HG02885 (cell line): ENCODE data around the gene REEP2.
A peak's percentile ranks its signal among the peaks of the same experiment; 100 is the strongest.
"Not testable (repeated sequence)": the region's sequence is repeated elsewhere in the genome, so short reads cannot be mapped to it uniquely, and the experiment has no call there.

Experiments
- ATAC-seq: cut with Tn5 transposase; IDR thresholded peaks from one replicate; pipeline ENCODE4 v1.9.1; 2021; ENCODE audit warnings: mild to moderate bottlenecking; ENCODE audit not compliant: unreplicated experiment, poor library complexity

Gene REEP2, protein sequence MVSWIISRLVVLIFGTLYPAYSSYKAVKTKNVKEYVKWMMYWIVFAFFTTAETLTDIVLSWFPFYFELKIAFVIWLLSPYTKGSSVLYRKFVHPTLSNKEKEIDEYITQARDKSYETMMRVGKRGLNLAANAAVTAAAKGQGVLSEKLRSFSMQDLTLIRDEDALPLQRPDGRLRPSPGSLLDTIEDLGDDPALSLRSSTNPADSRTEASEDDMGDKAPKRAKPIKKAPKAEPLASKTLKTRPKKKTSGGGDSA

DNA sequence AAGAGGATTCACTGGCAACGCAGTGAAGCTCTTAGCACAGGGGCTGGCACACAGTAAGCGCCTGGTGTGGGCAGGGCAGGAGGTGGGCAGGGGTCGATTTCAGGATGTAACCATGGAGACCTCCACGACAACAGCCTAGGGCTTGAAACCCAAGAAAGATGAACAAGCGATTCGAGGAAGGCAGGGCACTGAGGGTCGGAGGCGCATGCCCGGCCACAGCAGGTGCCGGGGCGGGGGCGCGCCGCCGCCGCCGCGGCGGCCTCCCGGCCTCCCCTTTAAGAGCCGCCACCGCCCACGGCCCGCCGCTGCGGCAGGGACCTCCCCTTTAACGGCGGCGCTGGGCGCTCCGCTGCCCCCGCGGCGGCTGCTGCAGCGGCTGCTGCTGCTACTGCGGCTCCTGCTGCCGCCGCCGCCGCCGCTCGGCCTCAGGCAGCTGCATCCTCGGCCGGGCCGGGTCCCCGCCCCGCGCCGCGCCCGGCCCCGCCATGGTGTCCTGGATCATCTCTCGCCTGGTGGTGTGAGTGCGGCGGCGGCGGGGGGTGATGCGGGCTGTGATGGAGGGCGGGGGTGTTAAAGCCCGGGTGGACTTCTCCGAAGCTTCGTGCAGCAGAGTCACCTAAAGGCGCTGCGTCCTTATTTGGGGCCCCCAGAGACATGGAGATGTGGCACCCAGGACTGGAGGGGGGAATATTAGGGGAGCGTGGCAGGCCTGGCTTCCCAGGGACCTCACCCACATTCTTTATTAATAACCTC lies at the start of gene REEP2:
Gene REEP2, plus strand, starts transcription at position 334 of the 753 bp plus-strand sequence. Its CDS starts 152 bp downstream, at position 486.
- ATAC-seq, result peak; percentile 79

DNA sequence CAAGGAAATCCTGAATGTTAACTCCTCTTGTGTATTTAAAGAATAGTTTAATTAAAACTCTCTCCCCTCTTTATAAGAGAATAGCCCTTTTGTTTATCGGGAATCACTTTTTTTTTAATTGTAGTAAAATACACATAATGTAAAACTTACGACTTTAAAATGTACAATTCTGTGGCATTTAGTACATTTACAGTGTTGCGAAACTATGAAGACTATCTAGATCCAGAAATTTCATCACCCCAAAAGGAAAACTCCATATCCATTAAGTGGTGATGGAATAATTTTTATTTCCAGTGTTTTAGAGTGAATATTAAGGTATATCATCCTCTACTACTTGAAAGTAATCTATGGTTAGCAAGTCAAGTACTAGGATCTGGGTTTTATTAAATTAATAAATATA lies 49.5 kb upstream of the REEP2 start:
- no peak for ATAC-seq

DNA sequence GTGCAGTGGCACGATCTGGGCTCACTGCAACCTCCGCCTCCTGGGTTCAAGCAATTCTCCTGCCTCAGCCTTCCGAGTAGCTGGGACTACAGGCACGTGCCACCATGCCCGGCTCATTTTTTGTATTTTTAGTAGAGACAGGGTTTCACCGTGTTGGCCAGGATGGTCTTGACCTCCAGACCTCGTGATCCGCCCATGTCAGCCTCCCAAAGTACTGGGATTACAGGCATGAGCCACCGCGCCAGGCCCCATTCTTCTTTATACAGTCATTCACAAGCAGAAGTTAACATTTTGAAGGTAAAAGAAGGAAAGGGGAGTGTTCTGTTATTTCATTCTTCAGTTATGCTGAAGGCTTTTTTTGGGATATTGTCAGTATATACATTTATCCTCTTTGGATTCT lies 48.9 kb upstream of the REEP2 start:
- ATAC-seq, result not testable (repeated sequence)

DNA sequence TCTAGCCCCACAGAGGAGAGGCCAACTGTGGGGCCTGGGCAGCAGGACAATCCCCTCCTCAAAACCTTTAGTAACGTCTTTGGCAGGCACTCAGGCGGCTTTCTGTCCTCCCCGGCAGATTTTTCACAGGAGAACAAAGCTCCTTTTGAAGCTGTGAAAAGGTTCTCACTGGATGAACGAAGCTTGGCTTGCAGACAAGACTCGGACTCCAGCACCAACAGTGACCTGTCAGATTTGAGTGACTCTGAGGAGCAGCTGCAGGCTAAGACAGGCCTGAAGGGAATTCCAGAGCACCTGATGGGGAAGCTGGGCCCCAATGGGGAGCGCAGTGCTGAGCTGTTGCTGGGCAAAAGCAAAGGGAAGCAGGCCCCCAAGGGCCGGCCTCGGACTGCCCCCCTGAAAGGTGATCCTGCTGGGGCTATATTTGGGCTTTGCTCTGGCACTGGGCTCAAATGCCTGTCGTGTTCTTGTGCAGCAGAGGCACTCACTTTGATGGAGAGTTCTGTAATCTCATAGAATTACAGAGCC lies 46.9 kb upstream of the REEP2 start:
- ATAC-seq, result no peak

DNA sequence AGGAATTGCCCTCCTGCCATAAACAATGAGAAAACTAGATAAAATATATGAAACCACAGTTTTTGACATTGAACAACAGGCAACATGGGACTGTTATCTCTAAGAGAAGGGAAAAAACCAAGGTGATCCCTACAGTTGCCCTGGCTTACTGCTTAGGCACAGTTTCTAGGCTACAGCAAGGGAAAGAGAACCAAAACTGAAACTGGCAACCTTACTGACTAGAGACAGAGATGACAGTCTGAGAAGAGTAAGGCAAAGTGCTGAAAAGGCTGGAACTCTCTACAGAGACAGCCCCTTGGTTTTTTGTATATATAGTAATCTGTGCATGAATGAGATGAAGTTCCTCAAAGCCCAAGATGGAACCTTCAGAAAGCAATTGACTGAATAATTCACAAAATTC lies 36.2 kb upstream of the REEP2 start:
- ATAC-seq, result no peak

DNA sequence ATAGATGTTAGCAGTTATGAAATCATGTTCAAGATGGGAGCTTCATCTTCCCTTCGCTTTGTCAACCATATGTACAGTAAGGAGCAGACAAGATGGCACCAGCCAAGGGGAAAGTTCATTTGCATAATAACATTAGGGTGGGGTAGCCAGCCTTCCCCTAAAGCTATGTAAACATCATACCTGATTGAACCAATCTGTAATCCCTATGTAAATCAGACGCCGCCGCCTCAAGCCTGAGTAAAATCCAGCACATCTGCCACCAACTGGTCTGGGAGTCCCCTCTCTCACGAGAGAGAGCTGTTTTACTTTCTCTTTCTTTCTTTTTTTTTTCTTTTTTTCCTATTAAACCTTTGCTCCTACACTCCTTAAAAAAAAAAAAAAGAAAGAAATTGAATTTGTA lies 30.8 kb upstream of the REEP2 start:
- no peak for ATAC-seq

DNA sequence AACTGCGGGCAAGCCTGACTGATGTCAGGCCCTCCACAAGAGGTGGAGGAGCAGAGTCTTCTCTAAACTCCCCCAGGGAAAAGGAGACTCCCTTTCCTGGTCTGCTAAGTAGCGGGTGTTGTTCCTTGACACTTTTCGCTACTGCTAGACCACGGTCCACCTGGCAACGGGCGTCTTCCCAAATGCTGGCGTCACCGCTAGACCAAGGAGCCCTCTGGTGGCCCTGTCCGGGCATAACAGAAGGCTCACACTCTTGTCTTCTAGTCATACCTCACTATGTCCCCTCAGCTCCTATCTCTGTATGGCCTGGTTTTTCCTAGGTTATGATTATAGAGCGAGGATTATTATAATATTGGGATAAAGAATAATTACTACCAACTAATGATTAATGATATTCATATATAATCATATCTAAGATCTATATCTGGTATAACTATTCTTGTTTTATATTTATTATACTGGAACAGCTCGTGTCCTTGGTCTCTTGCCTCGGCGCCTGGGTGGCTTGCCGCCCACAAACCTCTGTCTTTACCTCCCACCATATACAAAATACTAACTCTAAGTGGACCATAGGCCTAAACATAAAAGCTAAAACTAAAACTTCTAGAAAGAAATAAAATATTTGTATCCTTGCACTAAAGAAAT lies 27.7 kb upstream of the REEP2 start:
- not testable (repeated sequence) for ATAC-seq

DNA sequence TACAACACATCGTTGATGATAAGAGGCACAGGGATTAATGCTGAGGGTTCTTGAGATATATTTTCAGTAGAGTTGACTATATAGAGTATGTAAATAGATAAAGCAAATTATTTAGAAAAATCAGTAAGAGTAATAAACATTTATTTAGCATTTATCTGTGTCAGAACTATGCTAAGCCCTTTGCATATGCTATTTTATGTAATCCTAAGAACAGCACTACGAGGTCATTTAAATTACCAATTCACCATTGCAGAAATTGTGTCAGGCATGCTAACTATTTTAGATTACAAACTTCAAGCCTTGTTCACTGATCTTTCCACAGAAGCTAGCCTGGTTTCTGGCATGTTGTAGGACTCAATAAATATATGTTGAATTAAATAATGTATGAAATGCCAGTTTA lies 20.4 kb upstream of the REEP2 start:
- ATAC-seq, result no peak

DNA sequence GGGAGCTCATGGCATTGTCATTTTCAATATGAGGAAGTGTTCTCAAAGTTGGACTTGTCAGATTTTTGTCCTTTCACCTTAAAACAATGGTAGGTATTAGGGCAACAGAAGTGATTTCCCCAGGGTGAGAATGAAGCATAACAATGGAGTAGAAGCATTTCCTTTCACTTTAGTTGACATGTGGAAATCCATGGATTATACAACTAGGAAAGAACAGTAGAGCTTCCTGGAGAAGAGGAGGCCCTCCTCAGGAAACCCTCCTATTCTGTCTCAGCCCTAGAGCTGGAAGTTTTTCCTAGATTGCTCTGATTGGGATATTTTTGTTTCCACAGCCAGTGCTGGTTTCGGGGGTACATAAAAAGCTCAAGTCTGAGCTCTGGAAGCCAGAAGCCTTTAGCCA lies 13.8 kb upstream of the REEP2 start:
- no peak for ATAC-seq

DNA sequence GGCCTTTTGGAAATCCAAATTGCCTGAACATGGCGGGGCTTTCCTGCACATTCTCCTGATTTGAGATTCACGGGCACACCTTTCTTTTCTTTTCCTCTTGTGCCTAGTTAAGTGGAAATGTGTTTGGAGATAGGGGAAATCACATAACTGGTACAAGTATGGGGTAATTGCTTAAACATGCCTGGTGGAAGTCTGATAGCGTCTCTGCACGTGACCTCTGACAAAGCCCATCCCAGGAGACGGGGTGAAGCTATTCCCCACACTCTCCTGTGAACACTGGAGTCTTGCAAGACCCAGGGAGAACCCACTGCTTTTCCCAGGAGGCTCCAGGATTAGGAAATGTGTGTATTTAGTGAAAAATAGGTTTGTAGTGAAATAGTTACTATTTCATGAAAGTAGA lies 2.9 kb upstream of the REEP2 start:
- no peak for ATAC-seq

DNA sequence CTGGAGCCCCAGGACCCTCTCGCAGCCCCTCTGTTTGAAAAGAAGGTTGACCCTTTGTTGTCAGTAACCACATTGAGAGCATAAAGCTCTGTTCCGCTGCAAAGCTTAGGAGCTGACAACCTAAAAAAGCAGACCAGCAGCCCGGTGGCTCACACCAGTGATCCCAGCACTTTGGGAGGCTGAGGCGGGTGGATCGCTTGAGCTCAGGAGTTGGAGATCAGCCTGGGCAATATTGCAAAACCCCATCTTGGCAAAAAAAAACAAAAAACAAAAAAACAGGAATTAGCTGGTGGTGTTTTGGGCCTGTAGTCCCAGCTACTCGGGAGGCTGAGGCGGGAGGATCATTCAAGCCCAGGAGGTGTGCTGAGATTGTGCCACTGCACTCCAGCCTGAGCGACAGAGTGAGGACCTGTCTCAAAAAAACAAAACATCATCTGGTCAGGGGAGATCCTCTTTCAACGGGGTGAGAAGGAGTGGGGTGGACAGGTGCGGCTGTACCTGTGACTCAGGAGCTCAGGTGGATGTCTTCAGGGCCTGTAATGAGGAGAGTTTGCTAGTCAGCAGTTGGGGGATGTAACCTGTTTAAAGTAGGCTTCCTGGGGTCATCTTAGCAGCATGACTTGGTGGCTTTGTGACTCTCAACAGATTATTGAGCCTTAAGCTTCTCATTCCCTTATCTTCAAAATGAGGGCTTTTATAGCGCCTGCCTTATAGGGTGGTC lies 694 bp upstream of the REEP2 start:
- ATAC-seq, result no peak

DNA sequence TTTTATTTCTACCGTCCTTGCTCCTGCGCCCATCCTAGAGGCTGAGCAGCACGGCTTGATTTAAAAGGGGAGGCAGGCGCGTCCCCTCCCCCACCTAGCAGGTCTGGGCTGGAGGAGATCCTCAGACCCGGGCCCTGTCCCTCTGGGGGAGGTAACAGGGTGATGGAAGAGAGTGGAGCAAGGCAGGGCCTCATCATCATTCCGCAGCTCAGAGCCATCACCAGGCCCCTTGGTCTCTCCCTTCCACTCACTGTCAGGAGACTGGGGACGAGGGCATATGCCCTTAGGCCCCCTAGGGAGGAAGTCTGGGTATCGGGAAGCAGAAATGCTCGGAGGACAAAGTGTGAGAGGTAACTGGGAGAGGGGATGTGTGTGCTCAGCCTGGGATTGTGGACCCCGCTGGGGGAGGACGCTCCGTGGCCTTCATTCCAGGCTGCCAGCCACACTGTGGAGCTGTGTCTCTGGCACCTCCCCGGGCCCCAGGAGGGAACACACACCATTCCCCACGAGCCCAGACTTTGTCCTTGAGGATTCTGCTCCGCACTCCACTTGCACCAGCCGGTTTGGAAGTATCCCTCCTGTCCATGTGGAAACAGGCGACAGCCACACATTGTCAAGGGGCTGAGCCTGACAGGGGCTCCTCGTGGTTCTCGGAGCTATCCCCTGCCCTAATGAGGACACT lies 761 bp downstream of the REEP2 start:
- no peak for ATAC-seq

DNA sequence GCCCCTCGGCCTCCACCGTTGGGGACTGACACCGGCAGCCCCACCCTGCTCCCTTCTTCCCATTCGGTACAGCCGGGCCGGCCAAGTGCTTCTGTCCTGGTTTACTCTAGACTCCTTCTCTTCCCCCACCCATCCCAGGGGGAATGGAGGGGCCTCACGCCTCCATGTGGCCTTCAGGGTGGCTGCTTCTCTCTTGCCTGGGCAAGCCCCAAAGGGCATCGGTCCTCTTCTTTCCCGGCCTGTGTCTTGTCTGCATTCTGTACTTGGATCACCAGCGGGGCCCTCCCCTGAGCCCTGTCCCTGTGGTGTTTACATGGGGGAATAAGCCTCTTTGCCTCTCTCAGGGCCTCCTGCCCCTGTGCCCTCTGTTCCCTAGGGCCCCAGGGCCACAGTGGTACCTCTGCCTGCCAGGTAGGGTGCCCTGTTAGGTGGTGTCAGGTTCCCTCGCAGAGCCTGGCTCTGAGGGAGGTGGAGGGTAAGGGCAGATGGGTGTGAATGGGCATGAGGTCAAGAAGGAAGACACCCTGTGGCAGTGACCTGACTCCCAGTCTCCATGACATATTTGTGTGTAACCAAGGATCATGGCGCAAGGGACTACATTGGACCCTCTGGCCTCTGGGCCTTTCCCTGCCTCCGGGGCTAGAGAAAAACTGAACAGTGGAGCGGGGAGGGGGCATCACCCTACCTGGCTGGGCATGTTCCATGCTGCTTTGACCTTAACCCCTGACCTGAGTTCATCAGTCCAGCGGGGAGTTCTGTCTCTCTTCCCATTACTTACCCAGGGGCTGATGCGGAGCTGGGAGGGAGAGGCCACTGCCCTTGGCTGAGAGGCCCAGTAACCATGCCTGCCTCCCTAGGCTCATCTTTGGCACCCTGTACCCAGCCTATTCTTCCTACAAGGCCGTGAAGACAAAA lies 1.6 kb downstream of the REEP2 start:
- ATAC-seq, result no peak

DNA sequence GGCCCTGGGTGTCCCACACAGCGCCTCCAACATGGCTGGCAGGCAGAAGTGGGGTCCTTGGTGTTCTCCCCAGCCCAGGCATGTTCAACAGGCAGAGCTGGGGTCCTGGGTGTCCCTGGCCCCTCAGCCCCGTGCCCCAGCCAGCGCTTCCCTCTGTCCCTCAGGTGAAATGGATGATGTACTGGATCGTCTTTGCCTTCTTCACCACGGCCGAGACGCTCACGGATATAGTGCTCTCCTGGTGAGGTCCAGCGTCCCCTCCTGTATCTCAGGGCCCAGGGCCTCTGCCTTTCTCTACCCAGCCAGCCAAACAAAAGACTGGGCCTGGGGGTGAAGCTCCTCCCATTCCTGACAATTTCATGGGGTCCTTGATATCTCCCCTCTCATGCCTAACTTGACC lies 2.4 kb downstream of the REEP2 start:
- ATAC-seq, result no peak

DNA sequence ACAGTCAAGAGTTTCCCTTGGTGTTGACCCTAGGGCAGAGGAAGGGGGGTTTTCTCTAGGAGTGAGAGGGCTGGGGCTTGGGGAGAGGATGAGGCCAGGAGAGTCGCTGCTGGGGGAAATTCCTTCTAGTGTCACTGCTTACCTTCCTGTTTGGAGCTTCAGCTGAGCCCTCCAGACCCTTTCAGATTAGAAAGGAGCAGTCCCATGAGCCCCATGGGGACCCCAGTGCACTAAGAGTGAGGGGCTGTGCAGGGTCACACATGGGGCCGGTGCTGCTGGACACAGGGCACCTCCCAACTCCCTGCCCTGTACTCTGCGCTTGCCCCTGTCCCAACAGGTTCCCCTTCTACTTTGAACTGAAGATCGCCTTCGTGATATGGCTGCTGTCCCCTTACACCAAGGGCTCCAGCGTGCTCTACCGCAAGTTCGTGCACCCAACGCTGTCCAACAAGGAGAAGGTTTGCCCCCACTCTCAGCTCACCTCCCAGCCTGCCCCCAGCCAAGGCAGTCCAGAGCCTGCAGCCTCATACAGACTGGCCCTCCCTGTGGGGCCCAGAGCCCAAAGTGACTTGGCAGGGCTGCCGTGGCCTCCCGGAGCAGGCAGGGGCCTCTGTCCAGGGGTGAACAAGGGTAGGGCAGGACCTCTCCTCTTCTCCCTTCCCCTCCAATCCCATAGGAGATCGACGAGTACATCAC lies 5.4 kb downstream of the REEP2 start:
- no peak for ATAC-seq

DNA sequence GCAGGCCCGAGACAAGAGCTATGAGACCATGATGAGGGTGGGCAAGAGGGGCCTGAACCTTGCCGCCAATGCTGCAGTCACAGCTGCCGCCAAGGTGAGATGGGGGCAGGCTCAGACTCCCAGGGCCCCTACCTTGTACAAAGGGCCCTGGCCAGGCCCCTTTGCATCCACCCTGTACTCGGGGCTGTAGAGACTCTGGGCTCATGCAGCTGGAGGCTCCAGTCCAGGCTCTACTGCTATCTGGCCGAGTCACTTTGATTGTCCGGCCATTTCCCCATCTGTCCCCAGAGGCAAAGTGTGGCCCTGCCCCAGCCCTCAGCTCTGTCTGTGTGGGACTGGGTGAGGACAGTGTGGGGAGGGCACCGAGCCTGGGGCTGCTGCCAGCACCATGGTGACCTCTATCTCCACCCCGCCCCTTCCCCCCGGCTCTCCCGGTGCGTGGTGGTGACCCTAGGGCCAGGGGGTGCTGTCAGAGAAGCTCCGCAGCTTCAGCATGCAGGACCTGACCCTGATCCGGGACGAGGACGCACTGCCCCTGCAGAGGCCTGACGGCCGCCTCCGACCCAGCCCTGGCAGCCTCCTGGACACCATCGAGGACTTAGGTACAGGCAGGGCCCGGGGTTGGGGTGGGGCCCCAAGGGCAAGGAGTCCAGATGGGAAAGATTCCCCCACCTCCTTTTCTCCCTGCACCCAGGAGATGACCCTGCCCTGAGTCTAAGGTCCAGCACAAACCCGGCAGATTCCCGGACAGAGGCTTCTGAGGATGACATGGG lies 6.1 kb downstream of the REEP2 start:
- no peak for ATAC-seq

DNA sequence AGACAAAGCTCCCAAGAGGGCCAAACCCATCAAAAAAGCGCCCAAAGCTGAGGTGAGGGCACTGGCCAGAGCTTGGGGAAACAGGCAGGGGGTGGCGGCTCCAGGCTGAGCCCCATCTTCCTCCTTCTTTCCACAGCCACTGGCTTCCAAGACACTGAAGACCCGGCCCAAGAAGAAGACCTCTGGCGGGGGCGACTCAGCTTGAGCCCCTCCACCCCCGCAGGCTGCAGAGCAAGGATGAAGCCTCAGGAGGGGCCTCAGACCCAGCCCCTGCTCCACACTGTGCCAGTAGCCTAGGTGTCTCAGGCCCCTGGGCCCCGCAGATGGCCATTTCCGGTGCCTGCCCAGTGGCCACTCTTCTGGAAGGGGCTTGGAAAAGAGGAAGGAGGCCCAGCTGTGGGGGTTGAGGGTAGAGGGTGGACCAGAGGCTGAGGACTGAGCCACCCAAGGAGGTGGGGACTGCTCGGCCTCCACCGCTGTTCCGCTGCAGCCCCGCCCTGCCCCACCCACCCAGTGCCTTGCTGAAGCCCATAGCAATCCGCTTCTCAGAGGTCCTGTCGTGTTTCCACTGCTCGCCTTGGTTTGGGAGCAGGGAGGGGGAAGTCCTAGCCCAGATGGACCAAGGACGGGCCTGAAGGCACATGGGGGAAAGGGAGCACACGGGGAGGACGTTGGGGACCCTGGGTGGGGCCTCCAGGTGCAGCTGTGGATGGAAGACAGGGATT lies 6.9 kb downstream of the REEP2 start:
- no peak for ATAC-seq
